Vagina (tissue), 2 donors: ENCODE results near the gene ADPRHL1. TPM values are rescaled to one million over a fixed set of nuclear protein-coding genes. Genes with fewer than 3 reads are reported as not detected.

Source experiments
- DNase-seq, 2 donors: peaks; one replicate each; pipeline ENCODE4 v3.0.0-alpha.2; 2017; ENCODE audit errors: extremely low spot score in 2 of 2
- H3K27ac ChIP-seq: fragments of 200-600 bp; sonication (generic); one replicate; pipeline ENCODE4 v1.5.1; 2019
- H3K27me3 ChIP-seq: fragments of 200-600 bp; sonication (generic); one replicate; pipeline ENCODE4 v1.5.1; 2019
- H3K36me3 ChIP-seq, 2 donors: fragments of 200-600 bp; sonication (generic); one replicate each; pipeline ENCODE4 v1.5.1; 2017 to 2019
- H3K4me1 ChIP-seq: fragments of 200-600 bp; sonication (generic); one replicate; pipeline ENCODE4 v1.5.1; 2019
- H3K4me3 ChIP-seq, 2 donors: fragments of 200-600 bp; sonication (generic); 1 replicate in 1 of 2; 2 replicates in 1 of 2; pipeline ENCODE4 v1.5.1; 2016 to 2019
- H3K9me3 ChIP-seq: fragments of 200-600 bp; sonication (generic); one replicate; pipeline ENCODE4 v1.5.1; 2019
- CTCF ChIP-seq, 3 experiments: fragments of 450-650 bp in 2 of 3; fragments of 200-600 bp in 1 of 3; sonication (generic) in 1 of 3; IDR thresholded peaks; one replicate each; pipeline ENCODE4 v1.5.1; 2017 to 2019; ENCODE audit warnings: antibody characterized with exemption in 3 of 3, mild to moderate bottlenecking in 2 of 3, moderate library complexity in 2 of 3
- POLR2A ChIP-seq, 2 donors: fragments of 450-650 bp; IDR thresholded peaks; one replicate each; pipeline ENCODE4 v1.6.1; 2017; ENCODE audit warnings: antibody characterized with exemption in 2 of 2, mild to moderate bottlenecking in 2 of 2, moderate library complexity in 2 of 2
- POLR2AphosphoS5 ChIP-seq, 2 donors: sonication (generic); formaldehyde crosslinking; IDR thresholded peaks; one replicate each; pipeline ENCODE4 v1.9.0; 2017; ENCODE audit warnings: antibody characterized with exemption in 2 of 2, mild to moderate bottlenecking in 2 of 2, low read depth in 1 of 2; ENCODE audit not compliant: insufficient read depth in 1 of 2
- intact Hi-C: fragments of 100-400 bp; cut with DNase I; formaldehyde crosslinking; loops from one replicate; pipeline ENCODE4 v1.15.1; 2023
- total RNA-seq: library from RNA; depleted of rRNA; stranded (reverse); fragments of >200 nt; gene quantifications from one replicate; pipeline ENCODE4 v1.2.3, GENCODE V29; 2016

ADPRHL1 gene
- total RNA-seq, 1 donor from 2014 or later, result 1.7 TPM

GRCh38 chr13:113402471-113403254, 50.6 kb downstream of the ADPRHL1 start:
- no peak overlapping the region for H3K4me3 ChIP-seq
- H3K27me3 ChIP-seq, result no peaks in the 10 kb centered on the region
- no peaks in the 10 kb centered on the region for H3K36me3 ChIP-seq
- no peak for TF ChIP-seq POLR2A (IDR thresholded peaks at IDR 0.05)
- no peak for TF ChIP-seq CTCF (IDR thresholded peaks at IDR 0.05)
- TF ChIP-seq POLR2AphosphoS5 (IDR thresholded peaks at IDR 0.05; ENCODE audit: insufficient read depth in 1 of 2, low read depth in 1 of 2), result no peak
- no peak overlapping the region for H3K27ac ChIP-seq
- H3K4me1 ChIP-seq, result peaks cover 5% of the 10 kb centered on the region
- peak in 1 of 2 donors; percentile 64 for DNase-seq
- intact Hi-C loops, result no loop called here
- H3K9me3 ChIP-seq, result no peaks in the 10 kb centered on the region

GRCh38 chr13:113401452-113402415, 51.6 kb downstream of the ADPRHL1 start:
- Histone ChIP-seq H3K27me3 (no peaks in the 10 kb centered on the region), H3K36me3 (no peaks in the 10 kb centered on the region), H3K4me1 (peaks cover under 1% of the 10 kb centered on the region), H3K27ac (no peak overlapping the region), H3K9me3 (no peaks in the 10 kb centered on the region), H3K4me3 (no peak overlapping the region)
- intact Hi-C loops, result no loop called here
- no peak for TF ChIP-seq CTCF (IDR thresholded peaks at IDR 0.05)
- no peak for TF ChIP-seq POLR2A (IDR thresholded peaks at IDR 0.05)
- no peak for TF ChIP-seq POLR2AphosphoS5 (IDR thresholded peaks at IDR 0.05; ENCODE audit: insufficient read depth in 1 of 2, low read depth in 1 of 2)
- peak in 1 of 2 donors; percentile 62 for DNase-seq

GRCh38 chr13:113400621-113401451, 52.5 kb downstream of the ADPRHL1 start:
- H3K4me1 ChIP-seq, result no peaks in the 10 kb centered on the region
- no peak overlapping the region for H3K4me3 ChIP-seq
- H3K9me3 ChIP-seq, result no peaks in the 10 kb centered on the region
- no peaks in the 10 kb centered on the region for H3K27me3 ChIP-seq
- no peaks in the 10 kb centered on the region for H3K36me3 ChIP-seq
- TF ChIP-seq CTCF (IDR thresholded peaks at IDR 0.05) (no peak), POLR2A (IDR thresholded peaks at IDR 0.05) (no peak), POLR2AphosphoS5 (IDR thresholded peaks at IDR 0.05; ENCODE audit: insufficient read depth in 1 of 2, low read depth in 1 of 2) (no peak)
- H3K27ac ChIP-seq, result no peak overlapping the region
- peak in 1 of 2 donors; percentile 47 for DNase-seq
- intact Hi-C loops, result no loop called here

- Histone ChIP-seq H3K27ac (no peak overlapping the region), H3K36me3 (no peaks in the 10 kb centered on the region), H3K27me3 (no peaks in the 10 kb centered on the region), H3K4me3 (no peak overlapping the region), H3K4me1 (no peaks in the 10 kb centered on the region), H3K9me3 (no peaks in the 10 kb centered on the region)
- peak in 1 of 2 donors; percentile 20 for DNase-seq
- TF ChIP-seq POLR2AphosphoS5 (IDR thresholded peaks at IDR 0.05; ENCODE audit: insufficient read depth in 1 of 2, low read depth in 1 of 2) (no peak), POLR2A (IDR thresholded peaks at IDR 0.05) (no peak), CTCF (IDR thresholded peaks at IDR 0.05) (no peak)
- intact Hi-C loops, result loop anchor here (10.0 kb wide), 1 partner anchor 455 kb away; no protein-coding TSS in a partner anchor
These were observed 53.5 kb downstream of the ADPRHL1 start for GRCh38 chr13:113399755-113400149.
